GM13977 (cell line): ENCODE measurements around the gene ASPSCR1.
A peak's percentile ranks its signal among the peaks of the same experiment; 100 is the strongest.

Experiments
- DNase-seq: peaks from one replicate; pipeline ENCODE4 v3.0.0; 2012; ENCODE audit warnings: low spot score
- CTCF ChIP-seq: IDR thresholded peaks from 2 replicates; pipeline ENCODE4 v1.5.1; 2012; ENCODE audit warnings: mild to moderate bottlenecking, control low read depth; ENCODE audit not compliant: insufficient read depth; ENCODE audit errors: extremely low read depth, missing control alignments
- in situ Hi-C: fragments of 300-500 bp; cut with MboI; formaldehyde crosslinking; loops from one replicate; pipeline ENCODE4 v1.12.0; 2022; ENCODE audit warnings: low sequenced_read_pairs, low pct_unique_long_range_greater_than_20kb, mixed read lengths, inconsistent platforms; ENCODE audit not compliant: unreplicated experiment

The ASPSCR1 gene

GRCh38 chr17:81967533-81968395, 9.7 kb upstream of the ASPSCR1 start:
- in situ Hi-C loops: no loop called here
- TF ChIP-seq CTCF: no peak
- DNase-seq: peak; percentile 95

- in situ Hi-C loops: no loop called here
- TF ChIP-seq CTCF: no peak
- no peak for DNase-seq
Measured at GRCh38 chr17:81968396-81968745, 9.1 kb upstream of the ASPSCR1 start.

GRCh38 chr17:81968850-81969812, 8.3 kb upstream of the ASPSCR1 start:
- DNase-seq: no peak
- in situ Hi-C loops: no loop called here
- TF ChIP-seq CTCF: no peak

GRCh38 chr17:81973432-81973831, 4.0 kb upstream of the ASPSCR1 start:
- TF ChIP-seq CTCF: no peak
- no peak for DNase-seq
- in situ Hi-C loops: no loop called here

- in situ Hi-C loops: no loop called here
- DNase-seq: no peak
Measured at GRCh38 chr17:81976332-81977210, 858 bp upstream of the ASPSCR1 start.

More at GRCh38 chr17:81976332-81977210, 858 bp upstream of the ASPSCR1 start:
- TF ChIP-seq CTCF: no peak
